ENCODE data around the gene KLHL14. TPM values are rescaled to one million over a fixed set of nuclear protein-coding genes. Genes with fewer than 3 reads are reported as not detected.

The KLHL14 gene
- total and polyA plus RNA-seq, 2 experiments from 2014 or later = 0.44 to 1.9 TPM

DNA sequence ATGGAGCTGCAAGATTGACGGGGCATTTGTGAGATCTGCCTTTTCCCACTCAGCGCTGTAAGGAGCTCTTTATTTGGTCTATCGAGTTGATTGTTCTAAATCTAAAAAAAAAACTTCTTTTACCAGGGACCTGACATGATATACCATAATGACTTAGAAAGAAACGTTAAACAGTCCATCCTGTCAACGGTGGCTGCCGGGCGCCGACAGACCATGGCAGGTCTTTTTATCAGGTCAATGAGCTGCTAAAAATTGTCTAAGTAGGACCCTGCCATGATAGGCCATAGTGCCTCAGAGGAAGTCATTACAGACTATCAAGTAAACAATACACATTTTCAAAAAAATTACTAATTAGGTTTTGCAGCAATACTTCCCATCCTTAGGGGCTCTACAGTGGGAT is 87.9 kb downstream of the KLHL14 start (continued):
- TF ChIP-seq ZNF462 (CRISPR knock-in tag; IDR thresholded peaks at IDR 0.05) (no peak), REST (IDR thresholded peaks at IDR 0.05; ENCODE audit: unreplicated experiment) (no peak)

GRCh38 chr18:32684096-32684495 is 88.7 kb downstream of the KLHL14 start:
- H3F3A ChIP-seq (replicated peaks; ENCODE audit: low read depth) = no peaks in the 10 kb centered on the region
- ATAC-seq (no peak), DNase-seq (ENCODE audit: low spot score) (no peak)
- Mint-ChIP-seq H3K9me3 (no peaks in the 10 kb centered on the region), H3K4me1 (no peaks in the 10 kb centered on the region), H3K4me3 (no peak overlapping the region), H3K36me3 (ENCODE audit: low read depth) (no peaks in the 10 kb centered on the region), H3K27ac (no peak overlapping the region), H3K27me3 (ENCODE audit: insufficient read depth, low read depth, poor library complexity) (no peaks in the 10 kb centered on the region)
- H3K36me3 ChIP-seq (ENCODE audit: insufficient read depth) = no peaks in the 10 kb centered on the region
- H3K79me2 ChIP-seq (replicated peaks; ENCODE audit: insufficient read depth) = no peaks in the 10 kb centered on the region
- no peaks in the 10 kb centered on the region for H3K27me3 ChIP-seq (ENCODE audit: insufficient read depth)
- no peaks in the 10 kb centered on the region for H3K4me1 ChIP-seq (ENCODE audit: insufficient read depth)
- H4K20me1 ChIP-seq (replicated peaks; ENCODE audit: insufficient read depth) = no peaks in the 10 kb centered on the region
- H2AFZ ChIP-seq = no peak overlapping the region
- no peak overlapping the region for H3K27ac ChIP-seq (ENCODE audit: low read depth)
- H3K4me2 ChIP-seq = no peak overlapping the region
- no peaks in the 10 kb centered on the region for H3K9me2 ChIP-seq (ENCODE audit: insufficient read depth)
- H3K4me3 ChIP-seq = no peak overlapping the region
- TF ChIP-seq ZNF462 (CRISPR knock-in tag; IDR thresholded peaks at IDR 0.05) (no peak), ZNF114 (CRISPR knock-in tag; IDR thresholded peaks at IDR 0.05) (no peak)
- TF ChIP-seq, protein P1, sequence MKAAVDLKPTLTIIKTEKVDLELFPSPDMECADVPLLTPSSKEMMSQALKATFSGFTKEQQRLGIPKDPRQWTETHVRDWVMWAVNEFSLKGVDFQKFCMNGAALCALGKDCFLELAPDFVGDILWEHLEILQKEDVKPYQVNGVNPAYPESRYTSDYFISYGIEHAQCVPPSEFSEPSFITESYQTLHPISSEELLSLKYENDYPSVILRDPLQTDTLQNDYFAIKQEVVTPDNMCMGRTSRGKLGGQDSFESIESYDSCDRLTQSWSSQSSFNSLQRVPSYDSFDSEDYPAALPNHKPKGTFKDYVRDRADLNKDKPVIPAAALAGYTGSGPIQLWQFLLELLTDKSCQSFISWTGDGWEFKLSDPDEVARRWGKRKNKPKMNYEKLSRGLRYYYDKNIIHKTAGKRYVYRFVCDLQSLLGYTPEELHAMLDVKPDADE (IDR thresholded peaks at IDR 0.05) = no peak

Measured in GM23338 (cell line).